Thoracic aorta (tissue), 2 donors: ENCODE data around the gene HSPB7. TPM values are rescaled to one million over a fixed set of nuclear protein-coding genes. Genes with fewer than 3 reads are reported as not detected.

ENCODE experiments used
- ATAC-seq: fragments of 150-250 bp; one replicate; pipeline ENCODE4 v1.8.0; 2017; ENCODE audit warnings: low read depth; ENCODE audit not compliant: insufficient number of reproducible peaks, low FRiP score
- DNase-seq: peaks from one replicate; pipeline ENCODE4 v3.0.0-alpha.2; 2020; ENCODE audit warnings: low spot score
- H3K27ac ChIP-seq, 2 donors: fragments of 200-600 bp; sonication (generic); 1 replicate in 1 of 2; 2 replicates in 1 of 2; pipeline ENCODE4 v1.5.1; 2016; ENCODE audit warnings: mild to moderate bottlenecking in 2 of 2, moderate library complexity in 2 of 2
- H3K27me3 ChIP-seq: fragments of 200-600 bp; sonication (generic); replicated peaks from 2 replicates; pipeline ENCODE4 v1.6.0; 2016; ENCODE audit warnings: mild to moderate bottlenecking; ENCODE audit not compliant: insufficient read depth
- H3K36me3 ChIP-seq: fragments of 200-600 bp; sonication (generic); one replicate; pipeline ENCODE4 v1.5.1; 2016
- H3K4me1 ChIP-seq, 2 donors: fragments of 200-600 bp; sonication (generic); 1 replicate in 1 of 2; 2 replicates in 1 of 2; pipeline versions ENCODE4 v1.5.1 to v1.6.0; 2016; ENCODE audit warnings: low read depth in 2 of 2, mild to moderate bottlenecking in 1 of 2; ENCODE audit not compliant: control insufficient read depth in 1 of 2
- H3K4me3 ChIP-seq: fragments of 200-600 bp; sonication (generic); 2 replicates; pipeline ENCODE4 v1.5.1; 2016; ENCODE audit warnings: mild to moderate bottlenecking
- H3K9me3 ChIP-seq: fragments of 200-600 bp; sonication (generic); 2 replicates; pipeline ENCODE4 v1.5.1; 2016
- total RNA-seq, 2 donors: library from RNA; depleted of rRNA; stranded (reverse); fragments of >200 nt; gene quantifications; one replicate each; pipeline versions ENCODE4 v1.1.0 to v1.2.3, GENCODE V29; 2016
- TF ChIP-seq, protein P1 (sequence below): fragments of 200-600 bp; sonication (generic); IDR thresholded peaks from one replicate; pipeline ENCODE4 v1.5.1; 2019; ENCODE audit warnings: antibody characterized with exemption

The HSPB7 gene
- total RNA-seq, 2 donors from 2014 or later, result 223 to 430 TPM

DNA sequence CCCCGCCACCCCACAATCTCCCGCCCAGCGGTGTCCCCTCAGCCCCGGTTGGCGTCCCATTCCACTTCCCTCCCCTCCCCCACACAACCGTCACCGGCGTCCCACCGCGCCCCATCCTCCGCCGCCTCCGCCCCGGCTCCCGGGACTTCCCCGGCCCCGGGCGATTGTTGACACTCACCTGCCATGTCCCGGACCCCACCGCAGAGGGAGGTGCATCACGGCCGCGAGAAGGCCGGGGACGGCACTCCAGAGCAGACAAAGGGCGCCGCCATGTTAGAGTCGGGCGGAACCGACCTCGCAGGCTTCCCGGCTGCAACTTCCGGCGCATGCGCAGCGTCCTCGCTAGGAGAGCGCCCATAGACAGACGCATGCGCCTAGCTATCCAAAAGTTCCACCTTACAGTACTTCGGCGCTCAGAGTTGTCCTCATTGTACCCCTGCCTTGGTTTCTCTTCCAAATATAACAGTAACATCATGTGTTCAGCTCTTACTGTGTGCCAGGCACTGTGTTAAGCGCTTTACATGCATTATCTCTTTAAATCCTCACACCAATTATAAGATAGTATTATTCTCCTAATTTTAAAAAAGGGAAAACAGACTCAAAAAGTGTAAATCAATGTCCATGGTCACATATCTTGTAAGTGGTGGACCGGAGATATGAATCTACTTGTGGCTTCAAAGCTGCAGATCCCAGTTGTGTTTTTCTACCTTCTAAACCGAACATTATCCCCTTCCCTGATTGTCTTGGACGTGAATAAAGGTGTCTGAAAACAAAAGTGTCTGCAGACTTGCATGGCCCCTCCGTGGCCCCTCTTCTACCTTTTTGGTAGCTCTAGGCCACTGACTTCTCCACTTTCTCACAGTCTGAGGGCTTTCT lies 41.8 kb downstream of the HSPB7 start, which contains the start of gene ZBTB17:
Gene ZBTB17, minus strand, starts transcription at position 297 of the 876 bp plus-strand sequence. CDS start 27,606 bp downstream, outside the sequence.
- Histone ChIP-seq H3K36me3 (peaks cover 11% of the 10 kb centered on the region), H3K27me3 (no peaks in the 10 kb centered on the region), H3K27ac (peak within 1 kb of the TSS; percentile 57 to 58), H3K4me1 (peaks cover 10 to 18% of the 10 kb centered on the region in 2 donors), H3K9me3 (no peaks in the 10 kb centered on the region), H3K4me3 (peak within 1 kb of the TSS; percentile 96)
- peak; percentile 85 for DNase-seq
- TF ChIP-seq, protein P1, sequence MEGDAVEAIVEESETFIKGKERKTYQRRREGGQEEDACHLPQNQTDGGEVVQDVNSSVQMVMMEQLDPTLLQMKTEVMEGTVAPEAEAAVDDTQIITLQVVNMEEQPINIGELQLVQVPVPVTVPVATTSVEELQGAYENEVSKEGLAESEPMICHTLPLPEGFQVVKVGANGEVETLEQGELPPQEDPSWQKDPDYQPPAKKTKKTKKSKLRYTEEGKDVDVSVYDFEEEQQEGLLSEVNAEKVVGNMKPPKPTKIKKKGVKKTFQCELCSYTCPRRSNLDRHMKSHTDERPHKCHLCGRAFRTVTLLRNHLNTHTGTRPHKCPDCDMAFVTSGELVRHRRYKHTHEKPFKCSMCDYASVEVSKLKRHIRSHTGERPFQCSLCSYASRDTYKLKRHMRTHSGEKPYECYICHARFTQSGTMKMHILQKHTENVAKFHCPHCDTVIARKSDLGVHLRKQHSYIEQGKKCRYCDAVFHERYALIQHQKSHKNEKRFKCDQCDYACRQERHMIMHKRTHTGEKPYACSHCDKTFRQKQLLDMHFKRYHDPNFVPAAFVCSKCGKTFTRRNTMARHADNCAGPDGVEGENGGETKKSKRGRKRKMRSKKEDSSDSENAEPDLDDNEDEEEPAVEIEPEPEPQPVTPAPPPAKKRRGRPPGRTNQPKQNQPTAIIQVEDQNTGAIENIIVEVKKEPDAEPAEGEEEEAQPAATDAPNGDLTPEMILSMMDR, result no peak
- peak; percentile 90 for ATAC-seq

DNA sequence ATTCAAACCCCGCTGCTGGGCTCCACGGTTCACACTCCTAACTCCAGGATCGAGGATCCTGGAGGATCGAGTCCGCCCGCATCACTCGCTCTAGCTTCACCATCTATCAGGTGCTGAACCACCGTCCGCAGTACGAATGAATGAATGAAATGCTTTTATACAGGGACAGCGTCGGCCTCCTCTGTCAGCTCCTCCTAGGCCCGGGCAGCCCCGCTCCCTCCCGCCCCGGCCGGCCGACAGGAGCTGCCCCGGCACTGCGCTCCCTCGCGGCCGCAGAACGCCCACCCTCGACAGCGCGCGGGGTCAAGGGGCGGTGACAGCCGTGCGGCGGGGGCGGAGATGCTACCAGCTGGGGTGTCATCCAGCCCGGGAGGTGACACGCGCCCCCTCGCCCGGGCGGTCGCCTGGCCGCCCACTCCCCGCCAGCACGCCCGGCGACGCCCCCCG lies 42.5 kb downstream of the HSPB7 start:
- no peaks in the 10 kb centered on the region for H3K27me3 ChIP-seq
- no peak for ATAC-seq
- TF ChIP-seq, protein P1, result no peak
- H3K4me1 ChIP-seq, result peaks cover 10 to 18% of the 10 kb centered on the region in 2 donors
- peaks cover 11% of the 10 kb centered on the region for H3K36me3 ChIP-seq
- peak overlapping the region; percentile 96 for H3K4me3 ChIP-seq
- peak overlapping the region; percentile 57 to 58 for H3K27ac ChIP-seq
- DNase-seq, result peak; percentile 23
- H3K9me3 ChIP-seq, result no peaks in the 10 kb centered on the region

DNA sequence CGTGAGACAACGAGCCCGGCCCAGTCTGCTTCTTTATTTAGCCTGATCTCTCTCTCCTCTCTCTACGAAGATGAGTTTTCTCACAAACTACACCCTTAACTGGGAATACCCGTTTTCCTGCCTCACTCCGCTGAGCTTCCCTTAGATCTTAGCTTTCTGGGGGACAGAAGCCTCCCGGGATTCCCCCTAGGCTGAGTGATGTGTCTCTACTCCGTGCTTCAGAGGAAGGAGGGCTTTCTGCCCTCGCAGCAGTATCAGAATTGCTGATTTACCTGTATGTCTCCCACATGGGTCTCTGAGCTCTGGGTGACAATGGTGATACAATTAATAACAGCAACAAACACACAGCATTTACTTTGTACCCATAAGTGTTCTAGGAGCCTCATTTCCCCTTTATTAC lies 43.0 kb downstream of the HSPB7 start:
- Histone ChIP-seq H3K27ac (no peak overlapping the region), H3K9me3 (no peaks in the 10 kb centered on the region), H3K27me3 (no peaks in the 10 kb centered on the region), H3K4me3 (peak overlapping the region; percentile 96), H3K4me1 (peaks cover 10 to 18% of the 10 kb centered on the region in 2 donors), H3K36me3 (peaks cover 11% of the 10 kb centered on the region)
- no peak for DNase-seq
- no peak for ATAC-seq
- TF ChIP-seq, protein P1, result no peak

DNA sequence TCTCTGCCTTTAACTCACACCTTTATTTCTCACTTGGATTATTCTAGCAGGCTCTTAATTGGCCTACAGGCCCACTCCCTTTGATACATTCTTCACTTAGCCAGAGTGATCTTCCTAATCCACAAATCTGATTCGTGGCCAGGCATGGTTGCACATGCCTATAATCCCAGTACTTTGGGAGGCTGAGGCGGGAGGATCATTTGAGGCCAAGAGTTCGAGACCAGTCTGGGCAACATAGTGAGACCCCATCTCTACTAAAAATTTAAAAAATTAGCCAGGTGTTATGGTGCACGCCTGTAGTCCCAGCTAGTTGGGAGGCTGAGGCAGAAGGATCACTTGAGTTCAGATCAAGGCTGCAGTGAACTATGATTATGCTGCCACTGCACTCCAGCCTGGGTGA lies 44.1 kb downstream of the HSPB7 start:
- no peak for DNase-seq
- no peak for ATAC-seq

DNA sequence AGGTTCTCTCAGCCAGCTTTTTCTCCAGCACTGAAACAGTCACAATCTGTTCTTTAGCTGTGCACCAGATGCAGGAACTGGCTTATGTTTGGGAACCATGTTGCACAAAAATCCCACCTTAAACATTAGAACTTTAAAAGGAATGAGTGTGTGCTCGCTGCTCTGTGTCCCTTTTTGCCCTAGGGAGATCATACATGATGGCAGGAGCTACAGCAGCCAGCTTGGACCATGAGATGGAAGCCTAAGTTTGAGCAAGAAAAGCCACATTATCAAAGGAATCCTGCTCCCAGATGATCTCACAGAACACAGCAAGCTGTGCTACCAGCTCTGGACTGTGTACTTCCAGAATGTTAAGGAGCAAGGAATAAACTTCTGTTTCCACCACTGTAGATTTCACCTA lies 45.4 kb downstream of the HSPB7 start:
- no peak overlapping the region for H3K4me3 ChIP-seq
- no peak for DNase-seq
- TF ChIP-seq, protein P1, result no peak

More for the DNA sequence above, 44.1 kb downstream of the HSPB7 start:
- Histone ChIP-seq H3K27ac (no peak overlapping the region), H3K36me3 (peaks cover 11% of the 10 kb centered on the region), H3K4me3 (no peak overlapping the region), H3K4me1 (peaks cover 10 to 18% of the 10 kb centered on the region in 2 donors), H3K27me3 (no peaks in the 10 kb centered on the region), H3K9me3 (no peaks in the 10 kb centered on the region)
- TF ChIP-seq, protein P1, result no peak

More for the DNA sequence above, 45.4 kb downstream of the HSPB7 start:
- Histone ChIP-seq H3K27ac (no peak overlapping the region), H3K27me3 (no peaks in the 10 kb centered on the region), H3K36me3 (peaks cover 11% of the 10 kb centered on the region), H3K9me3 (no peaks in the 10 kb centered on the region), H3K4me1 (peaks cover 10 to 18% of the 10 kb centered on the region in 2 donors)
- ATAC-seq, result no peak
